HG02623 (cell line): ENCODE measurements around the gene KCNIP3.
A peak's percentile ranks its signal among the peaks of the same experiment; 100 is the strongest.
"Not testable (repeated sequence)": the region's sequence is repeated elsewhere in the genome, so short reads cannot be mapped to it uniquely, and the experiment has no call there.

Experiments used
- ATAC-seq: cut with Tn5 transposase; IDR thresholded peaks from one replicate; pipeline ENCODE4 v1.9.1; 2021; ENCODE audit warnings: moderate library complexity; ENCODE audit not compliant: unreplicated experiment

KCNIP3 gene

GRCh38 chr2:95401480-95401879 is 104.3 kb downstream of the KCNIP3 start:
- no peak for ATAC-seq

- peak; percentile 10 for ATAC-seq
Observed at GRCh38 chr2:95402004-95402369, 104.8 kb downstream of the KCNIP3 start.

GRCh38 chr2:95402370-95403203 is 105.4 kb downstream of the KCNIP3 start, which contains the start of gene FAHD2A:
Gene FAHD2A (plus strand): TSS chr2:95402708. CDS start chr2:95405559, 2,851 bp downstream.
- ATAC-seq = peak; percentile 90

- peak; percentile 34 for ATAC-seq
Observed at GRCh38 chr2:95403204-95403721, 106.1 kb downstream of the KCNIP3 start.

GRCh38 chr2:95403824-95404223 is 106.7 kb downstream of the KCNIP3 start:
- ATAC-seq = not testable (repeated sequence)

GRCh38 chr2:95404676-95405075 is 107.5 kb downstream of the KCNIP3 start:
- not testable (repeated sequence) for ATAC-seq

- ATAC-seq = not testable (repeated sequence)
Observed at GRCh38 chr2:95411239-95411638, 114.1 kb downstream of the KCNIP3 start.

GRCh38 chr2:95414015-95414594 is 117.0 kb downstream of the KCNIP3 start:
- peak; percentile 83 for ATAC-seq

GRCh38 chr2:95415138-95415537 is 118.0 kb downstream of the KCNIP3 start:
- ATAC-seq = not testable (repeated sequence)

- ATAC-seq = not testable (repeated sequence)
Observed at GRCh38 chr2:95415561-95415960, 118.4 kb downstream of the KCNIP3 start.

GRCh38 chr2:95427196-95427867 is 130.2 kb downstream of the KCNIP3 start:
- ATAC-seq = not testable (repeated sequence)

GRCh38 chr2:95429748-95430467 is 132.8 kb downstream of the KCNIP3 start:
- ATAC-seq = not testable (repeated sequence)

GRCh38 chr2:95433373-95433772 is 136.2 kb downstream of the KCNIP3 start:
- not testable (repeated sequence) for ATAC-seq

GRCh38 chr2:95433973-95434372 is 136.8 kb downstream of the KCNIP3 start:
- not testable (repeated sequence) for ATAC-seq

- ATAC-seq = not testable (repeated sequence)
Observed at GRCh38 chr2:95434507-95435076, 137.4 kb downstream of the KCNIP3 start.

- ATAC-seq = not testable (repeated sequence)
Observed at GRCh38 chr2:95435162-95435871, 138.2 kb downstream of the KCNIP3 start.
